UCSD-AML1 (cell line): Measurements from ENCODE around the gene FCSK.
"Not testable (repeated sequence)": the region's sequence is repeated elsewhere in the genome, so short reads cannot be mapped to it uniquely, and the experiment has no call there.

ENCODE experiments used
- DNase-seq: peaks from one replicate; lab custom pipeline; 2025; ENCODE audit not compliant: unreplicated experiment; lab: John Stamatoyannopoulos, UW

Gene FCSK

DNA sequence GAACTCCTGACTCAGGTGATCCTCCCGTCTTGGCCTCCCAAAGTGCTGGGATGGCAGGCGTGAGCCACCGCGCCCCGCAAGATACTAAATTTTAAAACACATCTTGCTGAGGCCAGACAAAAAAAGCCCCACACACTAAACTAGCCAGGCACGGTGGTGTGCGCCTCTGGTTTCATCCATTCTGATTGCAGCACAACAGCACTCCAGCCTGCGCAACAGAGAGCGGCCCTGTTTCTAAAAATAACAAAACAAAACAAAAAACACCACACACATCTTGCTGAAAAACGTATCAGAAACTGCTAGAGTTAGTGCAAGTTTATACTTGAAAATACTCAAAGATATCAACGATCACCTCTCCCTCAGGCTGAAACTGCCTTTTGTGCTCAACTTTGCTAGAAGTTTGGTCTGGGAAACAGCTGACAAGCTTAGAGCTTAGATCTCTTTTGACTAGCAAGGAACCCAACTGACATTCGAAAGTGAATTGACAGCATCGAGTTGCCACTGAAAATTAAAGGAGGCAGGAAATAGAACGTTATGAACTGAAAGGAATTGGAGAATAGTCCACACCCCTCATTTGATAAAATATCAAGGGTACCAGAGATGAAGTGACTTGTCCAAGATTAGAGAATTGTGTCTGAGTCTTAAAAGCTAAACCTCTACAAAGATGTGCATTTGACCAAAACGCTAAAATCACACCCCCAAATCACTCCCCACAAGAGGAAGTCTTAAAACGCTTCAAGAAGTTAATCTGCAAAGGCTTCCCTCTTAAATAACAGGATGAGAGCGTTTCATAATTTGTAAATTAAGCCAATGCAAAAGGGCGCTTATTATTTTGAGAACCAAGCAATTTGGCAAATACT, 68.1 kb downstream of the FCSK start:
- no peak for DNase-seq

DNA sequence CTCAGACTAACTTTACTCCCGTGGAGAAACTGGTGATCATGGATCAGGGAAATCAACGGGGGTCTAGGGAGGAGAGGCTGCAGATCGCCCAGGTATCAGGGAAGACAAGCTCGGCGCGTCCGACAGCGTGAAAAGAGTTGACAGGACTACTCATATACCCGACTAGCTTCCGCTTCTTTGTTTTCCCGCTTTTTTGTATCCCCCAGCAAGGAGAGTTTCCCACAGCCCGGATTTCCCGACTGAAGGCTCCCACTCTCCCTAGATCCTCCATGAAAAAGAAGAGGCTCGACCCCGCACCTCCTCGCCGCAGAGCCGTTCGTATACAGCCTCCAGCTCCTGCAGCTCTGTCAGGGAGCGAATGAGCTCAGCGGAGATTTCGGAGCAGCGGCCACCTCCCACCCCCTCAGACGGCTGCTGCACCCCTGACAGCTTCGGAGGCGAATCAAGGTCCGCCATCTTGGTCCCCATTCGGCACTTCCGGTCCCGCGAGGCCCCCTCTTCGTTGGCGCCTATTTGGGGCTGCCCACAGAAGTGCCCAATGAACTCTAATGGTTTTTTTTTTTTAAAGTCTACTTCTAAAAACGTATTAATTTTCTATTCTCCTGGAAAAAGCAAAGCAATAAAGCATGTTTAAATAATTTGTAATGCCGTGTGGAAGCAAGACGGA, 68.8 kb downstream of the FCSK start, which contains the start of gene COG4:
Gene COG4 (minus strand): TSS at position 479 of the 667 bp plus-strand sequence. CDS start 11 bp downstream, at position 468.
- peak; percentile 84 for DNase-seq

DNA sequence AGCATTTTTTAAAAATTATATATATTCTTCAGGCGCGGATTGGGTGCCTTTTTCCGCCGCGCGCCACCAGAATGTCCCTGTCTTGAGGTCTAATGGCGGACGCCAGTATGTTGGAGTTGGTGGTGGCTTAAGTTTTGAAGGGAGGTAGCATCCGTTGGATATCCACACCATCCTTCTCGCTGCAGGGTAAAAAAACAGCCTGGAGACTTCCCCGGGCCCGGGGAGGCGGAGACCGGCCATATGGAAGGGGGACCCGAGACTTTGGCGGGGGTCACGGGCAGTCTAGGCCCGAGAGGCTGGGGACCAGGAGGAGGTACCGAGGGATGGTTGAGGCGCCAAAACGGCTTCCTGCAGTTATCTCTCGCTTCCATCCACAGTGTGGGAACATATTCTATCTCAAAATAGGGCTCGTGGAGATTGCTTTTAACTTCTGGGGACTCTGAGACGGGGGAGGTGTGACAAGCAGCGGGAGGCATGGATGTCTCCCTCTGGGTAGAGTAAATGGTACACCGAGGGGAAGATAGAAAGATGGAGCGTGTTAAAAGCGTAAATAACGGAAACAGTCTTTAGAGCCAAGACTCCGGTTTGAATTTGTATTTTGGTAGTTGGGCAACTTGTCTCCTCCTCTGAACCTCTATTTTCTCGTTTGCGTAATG, 69.5 kb downstream of the FCSK start, which contains the start of gene SF3B3:
Gene SF3B3 (plus strand): TSS at position 74 of the 656 bp plus-strand sequence. CDS start 2,841 bp downstream, outside the sequence.
- peak; percentile 84 for DNase-seq

DNA sequence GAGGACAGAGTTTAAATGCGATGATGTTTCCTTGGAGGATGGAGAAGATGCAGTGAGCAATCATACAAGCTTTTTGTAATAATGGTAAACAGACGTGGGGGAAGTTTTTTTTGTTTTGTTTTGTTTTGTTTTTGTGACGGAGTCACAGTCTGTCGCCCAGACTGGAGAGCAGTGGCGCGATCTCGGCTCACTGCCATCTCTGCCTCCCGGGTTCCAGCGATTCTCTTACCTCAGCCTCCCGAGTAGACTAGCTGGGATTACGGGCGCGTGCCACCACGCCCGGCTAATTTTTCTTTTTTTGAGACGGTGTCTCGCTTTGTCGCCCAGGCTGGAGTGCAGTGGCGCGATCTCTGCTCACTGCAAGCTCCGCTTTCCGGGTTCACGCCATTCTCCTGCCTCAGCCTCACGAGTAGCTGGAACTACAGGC, 70.0 kb downstream of the FCSK start:
- not testable (repeated sequence) for DNase-seq

DNA sequence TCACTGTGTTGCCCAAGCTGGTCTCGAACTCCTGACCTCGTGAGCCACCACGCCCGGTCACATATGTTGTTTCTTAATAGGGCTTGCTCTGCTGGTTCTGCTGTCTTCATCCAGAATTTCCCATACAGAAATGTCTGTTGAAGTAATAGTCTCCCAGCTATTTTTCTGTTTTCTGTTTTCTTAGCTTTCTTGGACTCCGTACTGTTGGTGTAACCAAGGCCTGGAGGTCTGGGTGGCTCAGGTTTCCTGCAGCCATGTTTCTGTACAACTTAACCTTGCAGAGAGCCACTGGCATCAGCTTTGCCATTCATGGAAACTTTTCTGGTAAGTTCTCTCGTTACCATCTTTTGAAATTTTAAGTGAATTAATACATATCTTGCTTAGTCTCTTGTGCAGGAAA, 72.0 kb downstream of the FCSK start:
- no peak for DNase-seq

DNA sequence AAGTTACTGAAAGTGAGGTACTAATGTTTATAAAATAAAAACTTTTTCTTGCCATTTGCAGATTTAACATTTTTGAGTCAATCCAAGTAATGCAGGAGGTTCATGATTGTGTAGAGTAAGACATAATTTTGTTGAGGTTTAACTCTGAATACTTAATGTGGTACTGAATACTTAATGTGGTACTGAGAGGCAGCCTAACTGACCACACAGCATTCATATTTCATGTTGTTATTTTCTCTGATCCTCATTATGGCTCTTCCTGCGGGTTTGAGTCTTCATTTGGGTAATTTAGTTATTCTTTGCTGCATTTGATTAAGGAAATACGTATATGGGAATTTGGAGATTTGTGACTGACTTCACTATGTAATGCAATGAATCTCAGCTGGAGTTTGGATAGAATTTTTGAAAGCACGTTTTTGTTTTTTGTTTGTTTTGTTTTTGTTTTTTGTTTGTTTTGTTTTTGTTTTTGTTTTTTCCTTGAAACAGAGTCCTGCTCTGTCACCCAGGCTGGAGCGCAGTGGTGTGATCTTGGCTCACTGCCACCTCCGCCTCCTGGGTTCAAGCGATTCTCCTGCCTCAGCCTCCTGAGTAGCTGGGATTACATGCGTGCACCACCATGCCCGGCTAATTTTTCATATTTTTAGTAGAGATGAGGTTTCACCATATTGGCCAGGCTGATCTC, 73.1 kb downstream of the FCSK start:
- no peak for DNase-seq

DNA sequence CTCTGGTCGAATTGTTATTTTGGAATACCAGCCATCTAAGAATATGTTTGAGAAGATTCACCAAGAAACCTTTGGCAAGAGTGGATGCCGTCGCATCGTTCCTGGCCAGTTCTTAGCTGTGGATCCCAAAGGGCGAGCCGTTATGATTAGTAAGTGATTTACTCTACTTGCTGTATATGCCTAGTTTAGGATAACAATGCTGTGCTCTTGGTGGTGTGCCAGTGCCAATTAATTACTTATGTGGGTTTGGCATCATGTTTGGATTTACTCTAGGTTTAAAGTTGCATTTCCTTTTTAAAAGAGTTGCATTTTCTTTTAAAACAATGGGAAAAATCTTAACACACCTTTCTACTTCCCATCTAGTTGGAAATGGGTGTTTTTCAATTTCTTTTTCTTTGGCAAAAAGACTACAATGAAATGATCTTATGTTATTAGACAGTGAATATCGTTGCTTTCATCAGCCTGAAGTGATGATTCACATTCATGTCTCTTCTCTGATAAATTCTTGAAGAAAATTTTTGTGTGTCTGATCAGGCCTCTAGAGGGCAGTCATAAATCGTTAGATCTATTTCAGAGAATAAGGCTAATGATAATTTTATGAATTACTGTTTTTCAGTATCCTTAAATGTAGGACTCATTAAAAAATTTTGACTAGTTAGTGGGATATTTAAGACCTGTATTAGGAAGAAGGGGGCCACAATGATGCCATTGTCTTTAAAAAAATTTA, 74.8 kb downstream of the FCSK start:
- no peak for DNase-seq
